RWPE2 (cell line): Measurements from ENCODE around the gene ATXN7L3.

Experiments
- ATAC-seq: fragments of 200-7000 bp; cut with Tn5 transposase; 3 replicates; pipeline ENCODE4 v1.9.1; 2021; ENCODE audit warnings: low read depth
- DNase-seq: peaks from one replicate; pipeline ENCODE4 v3.0.0-alpha.2; 2020; ENCODE audit warnings: low spot score
- H3K27ac ChIP-seq: fragments of 450-650 bp; 2 replicates; pipeline ENCODE4 v1.5.1; 2017; ENCODE audit warnings: mild to moderate bottlenecking; ENCODE audit not compliant: poor library complexity, severe bottlenecking
- H3K27me3 ChIP-seq: fragments of 250-450 bp; sonication (Bioruptor Pico); 2 replicates; pipeline ENCODE4 v1.5.1; 2021; ENCODE audit warnings: mild to moderate bottlenecking, moderate library complexity; ENCODE audit not compliant: insufficient read depth, poor library complexity, severe bottlenecking
- H3K36me3 ChIP-seq: fragments of 250-450 bp; sonication (Bioruptor Pico); 2 replicates; pipeline ENCODE4 v1.5.1; 2020; ENCODE audit warnings: low read depth, mild to moderate bottlenecking, moderate library complexity
- H3K4me1 ChIP-seq: fragments of 250-450 bp; sonication (Bioruptor Pico); 2 replicates; pipeline ENCODE4 v1.5.1; 2021; ENCODE audit warnings: mild to moderate bottlenecking, moderate library complexity; ENCODE audit not compliant: insufficient read depth, poor library complexity, severe bottlenecking
- H3K4me3 ChIP-seq: fragments of 250-450 bp; sonication (Bioruptor Pico); 2 replicates; pipeline ENCODE4 v1.5.1; 2021; ENCODE audit warnings: mild to moderate bottlenecking, moderate library complexity; ENCODE audit not compliant: severe bottlenecking
- H3K9me3 ChIP-seq: fragments of 250-450 bp; sonication (Bioruptor Pico); 2 replicates; pipeline ENCODE4 v1.5.1; 2021; ENCODE audit warnings: mild to moderate bottlenecking, moderate library complexity; ENCODE audit not compliant: severe bottlenecking
- TF ChIP-seq, protein P1 (sequence below): fragments of 450-650 bp; IDR thresholded peaks from one replicate; pipeline ENCODE4 v1.5.1; 2017; ENCODE audit warnings: mild to moderate bottlenecking, moderate library complexity; ENCODE audit not compliant: poor library complexity, severe bottlenecking

Gene ATXN7L3

GRCh38 chr17:44176257-44176656 is 23.4 kb downstream of the ATXN7L3 start:
- H3K9me3 ChIP-seq, result no peaks in the 10 kb centered on the region
- ATAC-seq (no peak), DNase-seq (no peak)
- no peaks in the 10 kb centered on the region for H3K27me3 ChIP-seq
- TF ChIP-seq, protein P1, sequence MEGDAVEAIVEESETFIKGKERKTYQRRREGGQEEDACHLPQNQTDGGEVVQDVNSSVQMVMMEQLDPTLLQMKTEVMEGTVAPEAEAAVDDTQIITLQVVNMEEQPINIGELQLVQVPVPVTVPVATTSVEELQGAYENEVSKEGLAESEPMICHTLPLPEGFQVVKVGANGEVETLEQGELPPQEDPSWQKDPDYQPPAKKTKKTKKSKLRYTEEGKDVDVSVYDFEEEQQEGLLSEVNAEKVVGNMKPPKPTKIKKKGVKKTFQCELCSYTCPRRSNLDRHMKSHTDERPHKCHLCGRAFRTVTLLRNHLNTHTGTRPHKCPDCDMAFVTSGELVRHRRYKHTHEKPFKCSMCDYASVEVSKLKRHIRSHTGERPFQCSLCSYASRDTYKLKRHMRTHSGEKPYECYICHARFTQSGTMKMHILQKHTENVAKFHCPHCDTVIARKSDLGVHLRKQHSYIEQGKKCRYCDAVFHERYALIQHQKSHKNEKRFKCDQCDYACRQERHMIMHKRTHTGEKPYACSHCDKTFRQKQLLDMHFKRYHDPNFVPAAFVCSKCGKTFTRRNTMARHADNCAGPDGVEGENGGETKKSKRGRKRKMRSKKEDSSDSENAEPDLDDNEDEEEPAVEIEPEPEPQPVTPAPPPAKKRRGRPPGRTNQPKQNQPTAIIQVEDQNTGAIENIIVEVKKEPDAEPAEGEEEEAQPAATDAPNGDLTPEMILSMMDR, result no peak
- H3K27ac ChIP-seq, result no peak overlapping the region
- peaks cover 7% of the 10 kb centered on the region; the same call in 1 of the 2 replicates for H3K36me3 ChIP-seq
- H3K4me3 ChIP-seq, result no peak overlapping the region
- H3K4me1 ChIP-seq, result no peaks in the 10 kb centered on the region

GRCh38 chr17:44174427-44174826 is 25.3 kb downstream of the ATXN7L3 start:
- H3K27me3 ChIP-seq, result no peaks in the 10 kb centered on the region
- H3K9me3 ChIP-seq, result no peaks in the 10 kb centered on the region
- no peak for ATAC-seq
- no peaks in the 10 kb centered on the region for H3K4me1 ChIP-seq
- no peak overlapping the region for H3K27ac ChIP-seq
- no peak for DNase-seq
- no peak overlapping the region for H3K4me3 ChIP-seq
- TF ChIP-seq, protein P1, result no peak
- peaks cover 7% of the 10 kb centered on the region; the same call in 1 of the 2 replicates for H3K36me3 ChIP-seq

DNA sequence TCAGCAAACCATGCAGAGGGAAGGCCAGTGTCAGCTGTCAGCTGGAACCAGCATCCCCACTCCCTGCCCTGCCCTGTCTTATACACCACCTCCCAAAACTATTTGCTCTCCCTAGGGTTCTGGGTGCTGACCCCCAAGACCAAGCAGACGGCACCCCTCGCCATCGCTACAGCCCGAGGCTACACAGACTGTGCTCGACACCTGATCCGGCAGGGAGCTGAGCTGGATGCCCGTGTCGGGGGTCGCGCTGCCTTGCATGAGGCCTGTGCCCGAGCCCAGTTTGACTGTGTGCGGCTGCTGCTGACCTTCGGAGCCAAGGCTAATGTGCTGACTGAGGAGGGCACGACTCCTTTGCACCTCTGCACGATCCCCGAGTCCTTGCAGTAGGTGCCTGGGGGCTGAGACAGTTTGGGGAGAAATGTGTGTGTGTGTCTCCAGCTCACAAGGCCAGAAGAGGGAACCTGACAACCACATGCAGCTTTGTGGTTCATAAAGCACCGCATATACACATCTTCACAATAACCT is 27.7 kb downstream of the ATXN7L3 start:
- no peaks in the 10 kb centered on the region for H3K27me3 ChIP-seq
- no peak overlapping the region for H3K4me3 ChIP-seq
- no peak overlapping the region for H3K27ac ChIP-seq

GRCh38 chr17:44170499-44171201 is 29.0 kb downstream of the ATXN7L3 start, which contains the start of gene ASB16:
ASB16 (plus strand) TSS chr17:44170704; CDS start chr17:44170790, 86 bp downstream.
- Histone ChIP-seq H3K4me1 (no peaks in the 10 kb centered on the region), H3K27me3 (no peaks in the 10 kb centered on the region), H3K4me3 (no peak within 1 kb of the TSS), H3K36me3 (no peaks in the 10 kb centered on the region), H3K9me3 (no peaks in the 10 kb centered on the region), H3K27ac (no peak within 1 kb of the TSS)
- ATAC-seq (no peak), DNase-seq (no peak)
- TF ChIP-seq, protein P1, result no peak

More for the DNA sequence above, 27.7 kb downstream of the ATXN7L3 start:
- DNase-seq (no peak), ATAC-seq (no peak)
- TF ChIP-seq, protein P1, result no peak
- Histone ChIP-seq H3K36me3 (no peaks in the 10 kb centered on the region), H3K4me1 (no peaks in the 10 kb centered on the region), H3K9me3 (no peaks in the 10 kb centered on the region)

GRCh38 chr17:44170135-44170498 is 29.6 kb downstream of the ATXN7L3 start:
- H3K27me3 ChIP-seq, result no peaks in the 10 kb centered on the region
- TF ChIP-seq, protein P1, result no peak
- ATAC-seq, result no peak
- H3K36me3 ChIP-seq, result no peaks in the 10 kb centered on the region
- DNase-seq, result no peak
- H3K9me3 ChIP-seq, result no peaks in the 10 kb centered on the region
- no peaks in the 10 kb centered on the region for H3K4me1 ChIP-seq
- no peak overlapping the region for H3K4me3 ChIP-seq
- no peak overlapping the region for H3K27ac ChIP-seq
